Upper lobe of right lung (tissue), 1 donor: ENCODE measurements around the gene ARID5B. TPM values are rescaled to one million over a fixed set of nuclear protein-coding genes. Genes with fewer than 3 reads are reported as not detected.

Experiments used
- ATAC-seq: fragments of 200-7000 bp; cut with Tn5 transposase; one replicate; pipeline ENCODE4 v1.9.1; 2020; ENCODE audit warnings: mild to moderate bottlenecking, moderate library complexity
- DNase-seq: peaks from one replicate; pipeline ENCODE4 v3.0.0-alpha.2; 2020
- H3K27ac ChIP-seq: fragments of 200-600 bp; one replicate; pipeline ENCODE4 v1.8.0; 2022
- H3K27me3 ChIP-seq: fragments of 200-600 bp; one replicate; pipeline ENCODE4 v1.8.0; 2022; ENCODE audit warnings: mild to moderate bottlenecking
- H3K36me3 ChIP-seq: fragments of 200-600 bp; one replicate; pipeline ENCODE4 v1.8.0; 2022
- H3K4me1 ChIP-seq: fragments of 200-600 bp; one replicate; pipeline ENCODE4 v1.8.0; 2022
- H3K4me3 ChIP-seq: fragments of 200-600 bp; one replicate; pipeline ENCODE4 v1.8.0; 2022; ENCODE audit warnings: mild to moderate bottlenecking
- H3K9me3 ChIP-seq: fragments of 200-600 bp; one replicate; pipeline ENCODE4 v1.8.0; 2022
- CTCF ChIP-seq: fragments of 200-600 bp; IDR thresholded peaks from one replicate; pipeline ENCODE4 v1.8.0; 2022; ENCODE audit warnings: antibody characterized with exemption
- intact Hi-C: fragments of 100-400 bp; cut with DNase I; formaldehyde crosslinking; loops from one replicate; pipeline ENCODE4 v1.11.0; 2022
- total RNA-seq: library from RNA; stranded (reverse); fragmentation: NEBNext Ultra II Directional; extraction: Animal tissue kit (Norgen Biotek cat#: 25700); gene quantifications from one replicate; pipeline ENCODE4 v1.2.1, GENCODE V29; 2021
- donor health status: DM: no; HTN: yes; CAD: no; lungs with severe emphysema.

Gene ARID5B
- total RNA-seq, 1 donor from 2014 or later: 34.1 TPM

- DNase-seq: no peak
- intact Hi-C loops: no loop called here
- ATAC-seq: no peak
Observed at GRCh38 chr10:62096256-62096933, 194.9 kb downstream of the ARID5B start.

GRCh38 chr10:62098278-62099121 is 197.0 kb downstream of the ARID5B start:
- TF ChIP-seq CTCF: no peak
- ATAC-seq (no peak), DNase-seq (no peak)
- Histone ChIP-seq H3K27ac (no peak overlapping the region), H3K36me3 (no peaks in the 10 kb centered on the region), H3K9me3 (no peaks in the 10 kb centered on the region), H3K4me1 (peaks cover 34% of the 10 kb centered on the region), H3K4me3 (no peak overlapping the region), H3K27me3 (no peaks in the 10 kb centered on the region)
- intact Hi-C loops: no loop called here

More at GRCh38 chr10:62096256-62096933, 194.9 kb downstream of the ARID5B start:
- H3K36me3 ChIP-seq: peaks cover 19% of the 10 kb centered on the region
- TF ChIP-seq CTCF: no peak
- no peak overlapping the region for H3K27ac ChIP-seq
- H3K4me1 ChIP-seq: peaks cover 34% of the 10 kb centered on the region
- no peaks in the 10 kb centered on the region for H3K9me3 ChIP-seq
- H3K27me3 ChIP-seq: no peaks in the 10 kb centered on the region
- H3K4me3 ChIP-seq: no peak overlapping the region

- no peaks in the 10 kb centered on the region for H3K9me3 ChIP-seq
- no peak overlapping the region for H3K4me3 ChIP-seq
- H3K36me3 ChIP-seq: no peaks in the 10 kb centered on the region
- intact Hi-C loops: no loop called here
- ATAC-seq: no peak
- peaks cover 29% of the 10 kb centered on the region for H3K4me1 ChIP-seq
- H3K27me3 ChIP-seq: no peaks in the 10 kb centered on the region
- no peak overlapping the region for H3K27ac ChIP-seq
- no peak for TF ChIP-seq CTCF
- DNase-seq: no peak
Observed at GRCh38 chr10:62099299-62099698, 197.8 kb downstream of the ARID5B start.

GRCh38 chr10:62103857-62104256 is 202.4 kb downstream of the ARID5B start:
- intact Hi-C loops: no loop called here
- ATAC-seq (no peak), DNase-seq (no peak)
- H3K4me3 ChIP-seq: no peak overlapping the region
- no peak overlapping the region for H3K27ac ChIP-seq
- peaks cover 1% of the 10 kb centered on the region for H3K4me1 ChIP-seq
- no peak for TF ChIP-seq CTCF
- no peaks in the 10 kb centered on the region for H3K27me3 ChIP-seq
- no peaks in the 10 kb centered on the region for H3K36me3 ChIP-seq
- H3K9me3 ChIP-seq: no peaks in the 10 kb centered on the region

- TF ChIP-seq CTCF: no peak
- Histone ChIP-seq H3K4me1 (peaks cover 17% of the 10 kb centered on the region), H3K4me3 (no peak overlapping the region), H3K36me3 (no peaks in the 10 kb centered on the region), H3K27ac (no peak overlapping the region), H3K9me3 (no peaks in the 10 kb centered on the region), H3K27me3 (no peaks in the 10 kb centered on the region)
- ATAC-seq (no peak), DNase-seq (no peak)
- intact Hi-C loops: no loop called here
Observed at GRCh38 chr10:62106929-62107519, 205.5 kb downstream of the ARID5B start.
